ENCODE results near the gene TAS1R2. TPM values are rescaled to one million over a fixed set of nuclear protein-coding genes. Genes with fewer than 3 reads are reported as not detected.
A peak's percentile ranks its signal among the peaks of the same experiment; 100 is the strongest.

The TAS1R2 gene
- polyA plus RNA-seq, 1 donor from 2014 or later, result not detected

DNA sequence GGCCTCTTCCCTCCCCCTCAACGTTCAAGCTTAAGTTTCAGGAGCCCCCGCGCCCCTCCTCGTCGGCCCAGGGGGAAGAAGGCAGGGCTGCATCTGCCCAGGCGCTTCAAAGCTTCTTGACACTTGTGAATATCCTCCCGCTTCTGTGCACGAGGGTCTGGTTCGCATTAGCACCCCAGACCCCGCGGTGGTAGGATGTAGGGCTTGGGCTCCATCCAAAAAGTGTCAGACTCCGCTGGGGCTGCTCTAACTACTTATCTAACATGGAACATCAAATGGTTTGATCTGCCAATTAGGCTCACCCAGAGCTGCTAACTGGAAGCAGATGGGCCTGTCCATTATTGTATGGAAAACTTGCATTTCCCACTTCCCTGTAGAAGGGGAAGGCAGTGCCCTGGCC lies 28.9 kb downstream of the TAS1R2 start:
- Mint-ChIP-seq H3K4me1 (no peaks in the 10 kb centered on the region), H3K27ac (no peak overlapping the region), H3K27me3 (peaks cover 15% of the 10 kb centered on the region), H3K36me3 (no peaks in the 10 kb centered on the region), H3K4me3 (no peak overlapping the region), H3K9me3 (peaks cover 3 to 15% (median 5%) of the 10 kb centered on the region in 3 donors)

DNA sequence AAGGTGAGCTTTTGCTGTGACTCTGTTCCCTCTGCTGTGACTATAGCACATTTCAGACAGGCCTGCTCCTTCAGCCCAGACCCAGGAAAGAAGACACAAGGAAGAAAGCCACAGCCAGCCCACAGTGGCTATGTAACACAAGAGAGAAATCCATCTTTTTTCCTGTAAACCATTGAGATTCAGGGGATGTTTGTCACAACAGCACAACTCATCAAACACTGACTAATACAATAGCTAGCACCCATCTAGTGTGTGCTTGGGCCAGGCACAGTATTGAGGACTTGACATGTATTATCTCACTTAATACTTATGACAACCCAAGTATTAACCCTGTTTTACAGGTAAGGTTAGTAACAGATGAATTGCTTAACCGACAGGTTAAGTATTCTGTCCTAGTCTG lies 29.8 kb downstream of the TAS1R2 start:
- no peak overlapping the region for H3K27ac Mint-ChIP-seq
- H3K36me3 Mint-ChIP-seq, result no peaks in the 10 kb centered on the region
- H3K4me3 Mint-ChIP-seq, result no peak overlapping the region
- H3K27me3 Mint-ChIP-seq, result peaks cover 9% of the 10 kb centered on the region
- H3K9me3 Mint-ChIP-seq, result peaks cover 3 to 15% (median 5%) of the 10 kb centered on the region in 3 donors
- no peaks in the 10 kb centered on the region for H3K4me1 Mint-ChIP-seq

DNA sequence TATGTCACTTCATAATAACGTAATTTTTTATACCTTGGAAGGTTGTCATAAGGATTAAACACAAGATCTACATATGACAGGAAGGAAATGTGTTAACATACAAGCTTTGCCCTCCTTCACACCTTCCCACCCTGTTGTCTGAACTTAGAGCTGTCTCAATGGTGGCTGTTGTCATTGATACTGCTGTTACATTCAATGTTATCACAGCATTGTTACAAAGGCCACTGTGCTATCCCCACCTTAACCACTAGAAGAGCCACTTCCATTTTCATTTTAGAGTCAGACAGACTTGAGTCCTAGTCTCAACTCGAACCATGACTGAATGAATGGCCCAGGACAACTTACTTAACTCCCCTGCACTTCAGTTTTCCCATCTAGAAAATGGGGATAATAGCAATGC lies 31.2 kb downstream of the TAS1R2 start:
- H3K36me3 Mint-ChIP-seq, result no peaks in the 10 kb centered on the region
- H3K4me1 Mint-ChIP-seq, result no peaks in the 10 kb centered on the region
- no peak overlapping the region for H3K27ac Mint-ChIP-seq
- H3K4me3 Mint-ChIP-seq, result no peak overlapping the region
- peaks cover 12% of the 10 kb centered on the region for H3K27me3 Mint-ChIP-seq
- peaks cover 3 to 15% (median 6%) of the 10 kb centered on the region in 3 donors for H3K9me3 Mint-ChIP-seq

DNA sequence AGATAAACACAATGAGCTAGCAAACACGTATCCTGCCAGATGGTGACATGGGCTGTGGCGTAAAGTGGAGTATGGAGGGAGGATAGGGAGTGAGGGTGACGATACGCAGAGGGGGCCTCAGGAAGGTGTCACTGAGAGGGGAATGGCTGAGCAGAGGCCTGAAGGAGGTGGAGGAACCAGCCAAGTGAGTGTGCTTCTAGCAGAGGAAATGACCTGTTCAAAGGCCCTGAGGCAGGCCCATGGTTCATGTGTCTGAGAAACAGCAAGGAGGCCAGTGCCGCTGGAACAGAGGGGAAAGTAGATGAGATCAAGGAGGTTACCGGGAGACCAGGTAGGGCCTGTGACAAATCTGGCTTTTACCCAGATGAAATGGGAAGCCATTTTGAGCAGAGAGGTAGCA lies 36.0 kb downstream of the TAS1R2 start:
- peak overlapping the region in 1 of 4 donors; percentile 70 for H3K4me3 Mint-ChIP-seq
- no peaks in the 10 kb centered on the region for H3K4me1 Mint-ChIP-seq
- H3K9me3 Mint-ChIP-seq, result peaks cover 3 to 7% (median 6%) of the 10 kb centered on the region in 3 donors
- peaks cover 27% of the 10 kb centered on the region for H3K27me3 Mint-ChIP-seq
- H3K27ac Mint-ChIP-seq, result no peak overlapping the region
- H3K36me3 Mint-ChIP-seq, result no peaks in the 10 kb centered on the region

DNA sequence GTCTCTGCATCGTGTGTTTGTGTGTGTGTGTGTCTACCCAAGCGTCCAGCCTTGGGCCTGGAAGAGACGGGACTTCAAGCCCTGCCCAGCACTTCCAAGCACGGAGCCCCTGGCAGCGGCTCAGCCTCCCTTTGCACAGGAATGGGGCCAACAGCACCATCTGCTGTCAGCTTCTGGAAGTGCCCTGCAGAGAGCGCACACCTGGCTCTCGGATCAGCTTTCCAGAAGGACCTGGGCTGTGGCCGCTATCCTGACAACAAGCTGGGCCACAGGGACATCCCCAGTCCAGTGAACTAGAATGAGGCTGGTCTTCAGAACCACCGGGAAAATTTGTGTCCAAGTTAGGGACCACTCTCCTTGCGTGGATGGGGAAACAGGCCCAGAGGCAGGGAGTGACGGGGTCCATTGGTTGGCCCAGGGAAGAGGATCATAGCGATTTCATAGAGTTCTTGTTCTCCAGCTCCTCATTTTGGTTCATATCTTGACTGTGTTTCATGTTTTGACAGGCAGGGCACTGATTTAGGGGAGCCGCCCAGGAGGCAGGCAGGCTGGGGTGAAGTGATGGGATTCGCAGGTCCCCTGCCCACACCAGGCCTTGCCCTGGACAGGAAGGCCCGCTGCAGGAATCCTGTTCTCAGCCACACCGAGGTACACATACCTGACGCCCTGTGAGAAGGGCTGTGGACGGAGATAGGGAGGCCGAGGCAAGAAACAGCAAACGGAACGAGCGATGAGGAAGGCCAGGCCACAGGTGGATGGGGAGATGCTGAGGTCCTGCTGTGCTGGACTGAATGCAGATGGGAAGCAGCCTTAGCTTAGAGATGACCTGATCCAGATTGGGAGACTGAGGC lies 38.4 kb downstream of the TAS1R2 start:
- Mint-ChIP-seq H3K9me3 (peaks cover 0 to 4% (median 0%) of the 10 kb centered on the region in 3 donors), H3K27me3 (peaks cover 31% of the 10 kb centered on the region), H3K4me3 (peak overlapping the region in 1 of 4 donors; percentile 77), H3K27ac (no peak overlapping the region), H3K4me1 (no peaks in the 10 kb centered on the region), H3K36me3 (no peaks in the 10 kb centered on the region)

DNA sequence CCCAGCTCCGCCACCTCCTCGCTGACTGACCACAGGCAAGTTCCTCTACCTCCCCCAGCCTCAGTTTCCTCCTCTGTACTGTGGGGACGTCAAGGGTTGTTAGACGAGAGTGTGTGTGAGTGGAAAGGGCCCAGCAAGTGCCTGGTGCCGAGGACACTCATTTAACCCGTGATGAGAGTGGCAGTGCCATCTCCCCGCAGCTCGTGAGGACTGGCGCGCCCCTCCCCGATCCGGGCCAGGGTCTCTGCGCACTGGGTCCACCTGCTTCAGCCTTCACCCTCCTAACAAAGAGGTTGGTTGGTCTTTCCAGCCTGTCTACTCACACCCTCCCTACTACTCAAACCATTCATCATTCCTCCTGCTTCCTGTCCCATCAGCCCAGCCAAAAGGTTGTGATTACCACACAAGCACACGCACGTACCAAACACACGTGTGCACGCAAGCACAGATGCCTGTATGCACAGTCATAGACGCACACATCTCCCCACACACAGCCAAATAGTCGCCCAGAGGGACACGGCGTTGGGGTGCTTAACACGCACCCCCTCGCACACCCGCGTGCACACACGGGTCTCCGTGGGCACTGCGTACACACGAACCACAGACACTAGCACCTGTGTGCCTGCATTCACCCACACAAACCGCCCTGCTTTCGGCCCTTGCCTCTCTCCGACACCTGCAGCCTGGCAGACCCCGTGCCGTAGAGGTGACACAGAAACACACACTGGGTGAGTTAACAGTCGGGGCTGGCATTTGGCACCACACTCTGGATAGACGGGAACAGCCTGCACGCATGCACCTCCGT lies 39.3 kb downstream of the TAS1R2 start:
- Mint-ChIP-seq H3K4me3 (no peak overlapping the region), H3K27me3 (peaks cover 31% of the 10 kb centered on the region), H3K36me3 (no peaks in the 10 kb centered on the region), H3K27ac (no peak overlapping the region), H3K9me3 (peaks cover 0 to 1% (median 0%) of the 10 kb centered on the region in 3 donors), H3K4me1 (no peaks in the 10 kb centered on the region)

DNA sequence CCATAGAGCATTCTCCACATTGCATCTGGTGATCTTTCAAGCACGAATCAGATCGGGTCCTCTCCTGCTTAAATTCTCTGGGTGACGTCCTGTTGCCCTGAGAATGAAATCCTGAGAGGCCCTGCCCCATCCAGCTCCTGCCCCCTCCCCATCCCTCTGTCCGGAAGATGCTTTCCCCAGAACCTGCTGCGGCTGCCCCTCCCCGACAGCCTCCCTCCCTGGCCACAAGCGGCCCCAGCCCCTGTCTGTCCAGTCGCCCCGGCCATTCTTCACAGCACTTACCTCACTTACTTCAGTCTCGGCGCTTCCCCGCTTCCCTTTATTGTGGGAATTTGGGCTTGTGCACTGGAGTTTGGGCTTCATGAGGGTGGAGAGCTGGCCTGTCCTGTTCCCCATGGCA lies 40.3 kb downstream of the TAS1R2 start:
- Mint-ChIP-seq H3K9me3 (peaks cover 0 to 1% (median 0%) of the 10 kb centered on the region in 3 donors), H3K4me3 (no peak overlapping the region), H3K27ac (peak overlapping the region in 1 of 3 donors; percentile 53), H3K36me3 (no peaks in the 10 kb centered on the region), H3K27me3 (peaks cover 34% of the 10 kb centered on the region), H3K4me1 (no peaks in the 10 kb centered on the region)

DNA sequence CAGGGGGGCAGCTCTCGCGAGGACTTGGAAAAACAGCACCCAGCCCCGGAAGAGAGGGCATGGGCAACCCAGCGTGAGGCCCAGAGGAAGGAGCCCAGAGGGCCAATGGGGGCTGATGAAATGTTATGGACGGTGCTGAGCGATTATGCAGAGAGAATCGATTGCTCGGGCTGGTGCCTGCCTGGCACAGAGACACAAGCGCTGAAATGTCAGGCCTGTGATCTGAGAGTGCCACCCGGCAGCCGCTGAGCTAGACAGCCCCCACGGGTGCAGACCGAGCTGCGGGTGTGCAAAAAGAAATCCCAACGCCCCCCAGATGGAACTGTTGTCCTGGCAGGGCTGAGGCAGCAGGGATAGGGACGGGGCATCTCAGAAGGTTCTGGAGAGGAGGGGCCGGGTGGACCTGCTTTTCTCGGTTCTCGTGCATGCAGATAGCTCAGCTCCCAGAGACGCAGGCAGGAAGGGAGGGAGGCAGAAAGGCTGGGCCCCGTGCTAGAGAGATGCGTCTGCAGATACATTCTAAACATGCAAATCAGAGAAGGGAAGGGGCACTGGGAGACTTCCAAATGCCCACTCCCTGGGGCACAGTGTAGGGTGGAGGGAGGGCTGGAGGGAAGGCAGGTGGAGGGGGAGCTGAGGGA lies 41.5 kb downstream of the TAS1R2 start:
- H3K27me3 Mint-ChIP-seq, result peaks cover 29% of the 10 kb centered on the region
- H3K36me3 Mint-ChIP-seq, result no peaks in the 10 kb centered on the region
- H3K4me3 Mint-ChIP-seq, result no peak overlapping the region
- H3K27ac Mint-ChIP-seq, result no peak overlapping the region
- no peaks in the 10 kb centered on the region for H3K9me3 Mint-ChIP-seq
- H3K4me1 Mint-ChIP-seq, result no peaks in the 10 kb centered on the region

DNA sequence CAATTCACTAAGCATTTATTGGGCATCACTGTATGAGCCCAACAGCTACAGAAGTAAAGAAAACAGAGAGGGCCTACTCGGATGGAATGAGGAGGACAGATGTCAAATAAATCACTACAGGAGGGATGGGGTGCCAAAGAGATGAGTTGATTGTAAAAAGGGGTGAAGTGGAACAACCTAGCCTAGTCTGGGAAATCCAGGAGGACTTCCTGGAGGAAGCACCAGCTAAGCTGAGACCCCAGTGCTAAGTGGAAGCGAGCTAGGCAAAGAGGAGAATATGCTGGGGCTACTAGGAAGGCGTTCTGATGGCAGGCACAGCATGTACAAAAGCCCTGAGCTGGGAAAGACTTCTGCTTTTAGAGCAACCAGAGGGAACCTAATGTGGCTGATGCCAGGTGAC lies 42.1 kb downstream of the TAS1R2 start:
- peaks cover 0 to 3% (median 0%) of the 10 kb centered on the region in 3 donors for H3K9me3 Mint-ChIP-seq
- H3K27ac Mint-ChIP-seq, result no peak overlapping the region
- H3K4me1 Mint-ChIP-seq, result no peaks in the 10 kb centered on the region
- H3K27me3 Mint-ChIP-seq, result peaks cover 30% of the 10 kb centered on the region
- H3K4me3 Mint-ChIP-seq, result no peak overlapping the region
- H3K36me3 Mint-ChIP-seq, result no peaks in the 10 kb centered on the region

DNA sequence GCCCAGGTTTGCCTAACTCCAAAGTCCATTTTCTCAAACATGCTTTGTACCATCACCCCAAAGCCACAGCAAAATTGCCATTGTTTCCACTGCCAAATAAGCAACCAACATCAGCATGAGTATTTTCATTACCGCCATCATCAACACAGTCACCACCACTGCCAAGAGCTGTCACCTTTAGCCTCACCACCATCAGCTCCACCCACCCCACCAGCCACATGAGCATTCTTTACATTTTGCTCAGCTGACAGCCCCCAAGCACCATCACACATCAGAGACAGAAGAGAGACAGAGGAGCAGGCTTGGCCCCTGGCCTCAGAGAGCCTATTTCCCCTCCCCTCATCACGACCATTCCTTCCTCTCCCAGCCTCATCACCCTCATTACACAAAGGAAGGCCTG lies 42.7 kb downstream of the TAS1R2 start:
- H3K4me3 Mint-ChIP-seq, result no peak overlapping the region
- H3K27ac Mint-ChIP-seq, result no peak overlapping the region
- peaks cover 0 to 5% (median 0%) of the 10 kb centered on the region in 3 donors for H3K9me3 Mint-ChIP-seq
- no peaks in the 10 kb centered on the region for H3K36me3 Mint-ChIP-seq
- peaks cover 30% of the 10 kb centered on the region for H3K27me3 Mint-ChIP-seq
- H3K4me1 Mint-ChIP-seq, result no peaks in the 10 kb centered on the region

DNA sequence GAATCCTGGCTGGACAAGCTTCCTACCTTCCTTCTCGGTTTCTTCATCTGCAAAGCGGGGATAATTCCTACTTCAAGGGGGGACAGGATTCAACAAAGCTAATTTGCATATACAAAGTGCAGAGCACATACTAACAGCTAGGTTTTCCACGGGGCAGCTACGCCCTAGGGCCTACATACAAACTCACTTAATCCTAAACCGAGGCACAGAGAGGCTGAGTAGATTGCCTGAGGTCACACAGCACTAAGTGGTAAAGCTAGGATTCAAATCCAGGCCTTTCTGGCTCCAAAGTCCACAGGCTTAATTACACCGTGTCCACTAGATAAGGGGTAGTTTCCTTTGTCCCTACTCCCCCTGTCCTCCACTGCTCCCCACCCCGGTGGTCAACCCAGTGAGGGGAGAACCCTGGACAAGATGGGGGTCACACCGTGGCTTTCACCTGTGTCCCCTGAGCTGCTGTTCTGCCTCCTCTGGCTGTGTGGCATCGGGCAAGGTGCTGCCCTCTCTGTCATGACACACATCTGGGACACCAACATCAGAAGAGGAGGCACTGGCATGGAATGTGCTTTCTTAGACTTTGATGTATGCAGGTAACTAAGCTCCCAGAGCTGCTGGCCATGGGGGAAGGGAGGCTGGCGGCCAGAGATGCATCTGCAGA lies 44.5 kb downstream of the TAS1R2 start:
- peaks cover 2% of the 10 kb centered on the region for H3K36me3 Mint-ChIP-seq
- H3K4me3 Mint-ChIP-seq, result no peak overlapping the region
- H3K4me1 Mint-ChIP-seq, result no peaks in the 10 kb centered on the region
- H3K27ac Mint-ChIP-seq, result no peak overlapping the region
- H3K9me3 Mint-ChIP-seq, result peaks cover 0 to 5% (median 0%) of the 10 kb centered on the region in 3 donors
- peaks cover 21% of the 10 kb centered on the region for H3K27me3 Mint-ChIP-seq

DNA sequence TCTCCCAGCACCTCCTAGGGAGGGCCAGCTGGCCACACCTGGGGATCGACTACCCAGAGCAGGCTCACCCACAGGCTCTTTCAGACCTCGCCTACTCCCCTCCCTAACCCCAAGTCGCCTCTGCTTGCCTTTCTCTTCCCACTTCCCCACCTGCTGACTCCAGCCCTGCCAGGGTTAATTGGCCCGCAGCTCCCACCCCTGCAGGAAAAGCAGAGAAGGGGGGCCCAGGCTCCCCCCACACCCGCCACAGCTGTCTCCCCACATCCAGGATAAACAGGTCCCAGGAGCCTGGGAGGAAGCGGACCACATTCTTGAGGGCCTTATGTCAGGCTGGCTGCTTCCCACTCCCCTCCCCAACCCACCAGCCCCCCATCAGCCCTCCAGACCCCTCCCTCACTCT lies 45.0 kb downstream of the TAS1R2 start:
- Mint-ChIP-seq H3K4me1 (no peaks in the 10 kb centered on the region), H3K27ac (no peak overlapping the region), H3K27me3 (peaks cover 21% of the 10 kb centered on the region), H3K9me3 (peaks cover 0 to 5% (median 0%) of the 10 kb centered on the region in 3 donors), H3K36me3 (peaks cover 2% of the 10 kb centered on the region), H3K4me3 (no peak overlapping the region)

DNA sequence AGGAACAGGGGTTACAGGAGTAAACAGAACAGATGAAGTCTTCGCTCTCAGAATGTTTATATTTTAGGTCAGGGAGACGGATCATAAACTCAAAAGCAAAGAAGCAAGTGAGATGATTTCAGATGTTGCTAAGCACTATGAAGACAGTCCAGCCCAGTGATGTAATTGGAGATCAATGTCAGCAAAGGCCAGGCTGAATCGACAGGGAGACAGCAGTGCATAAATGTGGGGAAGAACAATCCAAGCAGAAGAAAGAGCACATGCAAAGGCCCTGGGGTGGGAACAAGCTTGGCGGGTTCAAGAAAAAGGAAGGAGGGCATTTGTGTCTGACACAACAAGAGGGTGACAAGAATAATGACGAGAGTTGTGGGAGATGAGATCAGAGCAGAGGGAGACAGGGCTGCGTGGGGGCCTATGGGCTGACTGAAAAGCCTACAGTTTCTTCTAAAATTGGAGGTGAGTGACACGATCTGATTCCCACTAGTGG lies 47.0 kb downstream of the TAS1R2 start:
- Mint-ChIP-seq H3K4me1 (peaks cover 0 to 2% (median 0%) of the 10 kb centered on the region in 3 donors), H3K27ac (no peak overlapping the region), H3K27me3 (peaks cover 22% of the 10 kb centered on the region)

DNA sequence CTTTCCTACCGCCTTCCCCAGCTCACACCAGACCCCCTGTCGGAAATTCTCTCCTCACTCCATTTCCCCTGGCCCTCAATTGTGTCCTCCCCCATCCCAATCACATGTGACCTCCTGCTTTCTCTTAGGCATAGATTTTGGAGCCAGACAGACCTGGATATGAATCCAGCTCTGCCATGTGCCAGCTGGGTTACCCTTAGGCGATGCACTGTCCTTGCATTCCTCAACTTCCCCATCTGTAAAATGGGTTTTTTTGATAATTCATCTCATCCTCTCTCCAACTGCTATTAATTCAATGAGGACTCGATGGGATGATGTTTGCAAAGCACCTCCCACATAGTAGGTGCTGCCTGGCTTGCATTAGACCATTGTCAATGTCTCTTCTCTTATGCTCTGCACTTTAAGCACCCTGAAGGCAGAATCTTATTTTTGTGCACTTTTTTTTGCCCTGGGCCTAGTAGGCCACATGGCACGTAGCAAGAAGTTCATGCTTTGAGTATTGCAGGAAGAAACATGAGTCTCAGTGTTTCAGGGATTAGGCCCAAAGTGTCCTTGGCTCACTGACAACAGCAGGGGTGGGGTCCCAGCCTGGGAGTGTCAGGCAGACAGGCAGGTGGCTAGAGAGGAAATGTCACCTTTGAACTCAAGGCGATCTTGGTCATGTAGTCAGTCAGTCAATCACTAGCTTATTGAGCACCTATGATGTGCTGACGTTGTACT lies 47.6 kb downstream of the TAS1R2 start:
- peaks cover 0 to 5% (median 0%) of the 10 kb centered on the region in 3 donors for H3K9me3 Mint-ChIP-seq
- H3K27ac Mint-ChIP-seq, result no peak overlapping the region
- H3K4me3 Mint-ChIP-seq, result no peak overlapping the region
- peaks cover 2% of the 10 kb centered on the region for H3K36me3 Mint-ChIP-seq
- H3K4me1 Mint-ChIP-seq, result peaks cover 0 to 2% (median 0%) of the 10 kb centered on the region in 3 donors
- H3K27me3 Mint-ChIP-seq, result peaks cover 21% of the 10 kb centered on the region

More for the DNA sequence above, 47.0 kb downstream of the TAS1R2 start:
- H3K4me3 Mint-ChIP-seq, result no peak overlapping the region
- H3K9me3 Mint-ChIP-seq, result peaks cover 0 to 5% (median 0%) of the 10 kb centered on the region in 3 donors
- H3K36me3 Mint-ChIP-seq, result peaks cover 2% of the 10 kb centered on the region
